Measurements from ENCODE around the gene NATD1. TPM values are rescaled to one million over a fixed set of nuclear protein-coding genes. Genes with fewer than 3 reads are reported as not detected.
A peak's percentile ranks its signal among the peaks of the same experiment; 100 is the strongest.

The NATD1 gene
- polyA plus RNA-seq, 2 of the 4 experiments (the other 2 are of a cell fraction): 1.1 to 1.6 TPM

- TF ChIP-seq, protein P1, sequence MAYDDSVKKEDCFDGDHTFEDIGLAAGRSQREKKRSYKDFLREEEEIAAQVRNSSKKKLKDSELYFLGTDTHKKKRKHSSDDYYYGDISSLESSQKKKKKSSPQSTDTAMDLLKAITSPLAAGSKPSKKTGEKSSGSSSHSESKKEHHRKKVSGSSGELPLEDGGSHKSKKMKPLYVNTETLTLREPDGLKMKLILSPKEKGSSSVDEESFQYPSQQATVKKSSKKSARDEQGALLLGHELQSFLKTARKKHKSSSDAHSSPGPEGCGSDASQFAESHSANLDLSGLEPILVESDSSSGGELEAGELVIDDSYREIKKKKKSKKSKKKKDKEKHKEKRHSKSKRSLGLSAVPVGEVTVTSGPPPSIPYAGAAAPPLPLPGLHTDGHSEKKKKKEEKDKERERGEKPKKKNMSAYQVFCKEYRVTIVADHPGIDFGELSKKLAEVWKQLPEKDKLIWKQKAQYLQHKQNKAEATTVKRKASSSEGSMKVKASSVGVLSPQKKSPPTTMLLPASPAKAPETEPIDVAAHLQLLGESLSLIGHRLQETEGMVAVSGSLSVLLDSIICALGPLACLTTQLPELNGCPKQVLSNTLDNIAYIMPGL (CRISPR knock-in tag; IDR thresholded peaks at IDR 0.05; ENCODE audit: borderline replicate concordance): no peak
- TF ChIP-seq POLR2AphosphoS2 (conservative IDR thresholded peaks at IDR 0.05; ENCODE audit: low read length) (no peak), NR3C1 (IDR thresholded peaks at IDR 0.05) (no peak)
Measured at GRCh38 chr17:21280081-21280518, 26.9 kb upstream of the NATD1 start (continued).

DNA sequence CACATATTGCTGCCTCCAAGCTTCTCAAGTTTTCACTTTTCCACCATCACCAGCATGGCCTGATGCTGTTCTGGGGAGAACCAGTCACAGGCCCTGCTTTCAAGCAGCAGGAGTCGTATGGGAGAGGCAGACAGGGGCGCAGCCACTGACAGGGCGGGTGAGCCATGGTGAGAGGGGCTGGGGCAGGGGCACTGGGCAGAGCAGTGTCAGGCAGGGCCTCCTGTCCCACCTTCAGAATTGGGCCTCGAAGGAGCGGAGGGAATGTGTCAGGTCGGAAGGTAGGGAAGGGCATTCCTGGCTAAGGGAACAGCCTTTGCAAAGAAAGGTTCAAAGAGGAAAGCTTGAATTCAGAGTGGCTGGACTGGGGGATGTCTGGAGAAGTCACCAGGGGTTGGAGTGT, 26.4 kb upstream of the NATD1 start:
- TF ChIP-seq POLR2A (IDR thresholded peaks at IDR 0.05; ENCODE audit: low read length): no peak
- TF ChIP-seq HOXB13 (CRISPR knock-in tag; IDR thresholded peaks at IDR 0.05; ENCODE audit: low read depth): no peak
- no peak for TF ChIP-seq ZNF302 (CRISPR knock-in tag; IDR thresholded peaks at IDR 0.05)
- TF ChIP-seq RFX5 (IDR thresholded peaks at IDR 0.05): no peak
- no peak for TF ChIP-seq EHF (CRISPR knock-in tag; IDR thresholded peaks at IDR 0.05)
- no peak for TF ChIP-seq MAFK (IDR thresholded peaks at IDR 0.05; ENCODE audit: partially characterized antibody)
- no peak for TF ChIP-seq TP53 (CRISPR knock-in tag; IDR thresholded peaks at IDR 0.05)
- TF ChIP-seq CHD4 (IDR thresholded peaks at IDR 0.05; ENCODE audit: borderline replicate concordance): no peak
- TF ChIP-seq TFCP2L1 (CRISPR knock-in tag; IDR thresholded peaks at IDR 0.05): no peak
- no peak for TF ChIP-seq HDAC2 (IDR thresholded peaks at IDR 0.05)
- TF ChIP-seq, protein P2, sequence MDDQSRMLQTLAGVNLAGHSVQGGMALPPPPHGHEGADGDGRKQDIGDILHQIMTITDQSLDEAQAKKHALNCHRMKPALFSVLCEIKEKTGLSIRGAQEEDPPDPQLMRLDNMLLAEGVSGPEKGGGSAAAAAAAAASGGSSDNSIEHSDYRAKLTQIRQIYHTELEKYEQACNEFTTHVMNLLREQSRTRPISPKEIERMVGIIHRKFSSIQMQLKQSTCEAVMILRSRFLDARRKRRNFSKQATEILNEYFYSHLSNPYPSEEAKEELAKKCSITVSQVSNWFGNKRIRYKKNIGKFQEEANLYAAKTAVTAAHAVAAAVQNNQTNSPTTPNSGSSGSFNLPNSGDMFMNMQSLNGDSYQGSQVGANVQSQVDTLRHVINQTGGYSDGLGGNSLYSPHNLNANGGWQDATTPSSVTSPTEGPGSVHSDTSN (IDR thresholded peaks at IDR 0.05): no peak
- Histone ChIP-seq H3K27ac (peak overlapping the region in 1 of 2 experiments; percentile 35; a peak in 1 of 6 replicates), H3K4me2 (no peak overlapping the region), H3K4me1 (peaks cover 36% of the 10 kb centered on the region), H3K9me3 (no peaks in the 10 kb centered on the region), H3K4me3 (no peak overlapping the region)
- ATAC-seq (no peak), FAIRE-seq (no peak), DNase-seq (ENCODE audit: low read depth in 1 of 2, low spot score in 1 of 2) (no peak)
- ChIA-PET CTCF (interaction anchor here (0.6 to 9.7 kb wide), 54 partner anchors 9 to 266 kb away, joined by 3 to 121 read pairs (median 5); partner anchors contain the start of gene NATD1), POLR2A (interaction anchor here (0.9 kb wide), 1 partner anchor 115 kb away, joined by 3 read pairs; no protein-coding TSS in a partner anchor)
- WGBS (ENCODE audit: missing lambda C conversion rate): 37% methylated on average over 6 of the region's 6 CpGs

GRCh38 chr17:21279198-21279535, 26.0 kb upstream of the NATD1 start:
- no peak for ATAC-seq
- no peak overlapping the region for H3K4me2 ChIP-seq
- no peak overlapping the region for H3K4me3 ChIP-seq
- no peak for DNase-seq (ENCODE audit: low read depth in 1 of 2, low spot score in 1 of 2)
- H3K27ac ChIP-seq: no peak overlapping the region
- POLR2A ChIA-PET: no interaction called here
- 67% methylated on average over 6 of the region's 6 CpGs for WGBS (ENCODE audit: missing lambda C conversion rate)
- peaks cover 36% of the 10 kb centered on the region for H3K4me1 ChIP-seq
- no peak for FAIRE-seq
- no peaks in the 10 kb centered on the region for H3K9me3 ChIP-seq
- TF ChIP-seq TP53 (CRISPR knock-in tag; IDR thresholded peaks at IDR 0.05) (no peak), RFX5 (IDR thresholded peaks at IDR 0.05) (no peak), ZFP36 (IDR thresholded peaks at IDR 0.05; ENCODE audit: borderline replicate concordance, partially characterized antibody) (no peak), ZNF302 (CRISPR knock-in tag; IDR thresholded peaks at IDR 0.05) (no peak), RNF2 (IDR thresholded peaks at IDR 0.05; ENCODE audit: borderline replicate concordance, low read depth) (no peak), MAZ (IDR thresholded peaks at IDR 0.05; ENCODE audit: borderline replicate concordance, low read depth, low read length) (no peak), ZSCAN20 (CRISPR knock-in tag; IDR thresholded peaks at IDR 0.05) (no peak), PHF8 (IDR thresholded peaks at IDR 0.05; ENCODE audit: borderline replicate concordance, low read depth) (no peak), CHD2 (IDR thresholded peaks at IDR 0.05; ENCODE audit: low read length, partially characterized antibody) (no peak), SMC3 (IDR thresholded peaks at IDR 0.05) (no peak), ELK1 (IDR thresholded peaks at IDR 0.05; ENCODE audit: low read depth, low read length) (no peak)
- TF ChIP-seq, protein P3, sequence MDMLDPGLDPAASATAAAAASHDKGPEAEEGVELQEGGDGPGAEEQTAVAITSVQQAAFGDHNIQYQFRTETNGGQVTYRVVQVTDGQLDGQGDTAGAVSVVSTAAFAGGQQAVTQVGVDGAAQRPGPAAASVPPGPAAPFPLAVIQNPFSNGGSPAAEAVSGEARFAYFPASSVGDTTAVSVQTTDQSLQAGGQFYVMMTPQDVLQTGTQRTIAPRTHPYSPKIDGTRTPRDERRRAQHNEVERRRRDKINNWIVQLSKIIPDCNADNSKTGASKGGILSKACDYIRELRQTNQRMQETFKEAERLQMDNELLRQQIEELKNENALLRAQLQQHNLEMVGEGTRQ (IDR thresholded peaks at IDR 0.05): no peak
- TF ChIP-seq, protein P4, sequence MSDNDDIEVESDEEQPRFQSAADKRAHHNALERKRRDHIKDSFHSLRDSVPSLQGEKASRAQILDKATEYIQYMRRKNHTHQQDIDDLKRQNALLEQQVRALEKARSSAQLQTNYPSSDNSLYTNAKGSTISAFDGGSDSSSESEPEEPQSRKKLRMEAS (IDR thresholded peaks at IDR 0.05): no peak
- TF ChIP-seq, protein P1 (CRISPR knock-in tag; IDR thresholded peaks at IDR 0.05; ENCODE audit: borderline replicate concordance): no peak
- TF ChIP-seq, protein P5, sequence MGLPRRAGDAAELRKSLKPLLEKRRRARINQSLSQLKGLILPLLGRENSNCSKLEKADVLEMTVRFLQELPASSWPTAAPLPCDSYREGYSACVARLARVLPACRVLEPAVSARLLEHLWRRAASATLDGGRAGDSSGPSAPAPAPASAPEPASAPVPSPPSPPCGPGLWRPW (IDR thresholded peaks at IDR 0.05): no peak
- CTCF ChIA-PET: interaction anchor here (0.6 to 9.7 kb wide), 50 partner anchors 9 to 267 kb away, joined by 3 to 121 read pairs (median 5); partner anchors contain the start of gene NATD1

All from A549 (cell line).